Measurements from ENCODE around the gene ROBO1. TPM values are rescaled to one million over a fixed set of nuclear protein-coding genes. Genes with fewer than 3 reads are reported as not detected.
A peak's percentile ranks its signal among the peaks of the same experiment; 100 is the strongest.

ROBO1 gene
- total and polyA plus RNA-seq, 2 of the 13 experiments (the other 11 are each of a cell fraction or from before 2014, with no cell fraction given) = 52.2 to 71.0 TPM

DNA sequence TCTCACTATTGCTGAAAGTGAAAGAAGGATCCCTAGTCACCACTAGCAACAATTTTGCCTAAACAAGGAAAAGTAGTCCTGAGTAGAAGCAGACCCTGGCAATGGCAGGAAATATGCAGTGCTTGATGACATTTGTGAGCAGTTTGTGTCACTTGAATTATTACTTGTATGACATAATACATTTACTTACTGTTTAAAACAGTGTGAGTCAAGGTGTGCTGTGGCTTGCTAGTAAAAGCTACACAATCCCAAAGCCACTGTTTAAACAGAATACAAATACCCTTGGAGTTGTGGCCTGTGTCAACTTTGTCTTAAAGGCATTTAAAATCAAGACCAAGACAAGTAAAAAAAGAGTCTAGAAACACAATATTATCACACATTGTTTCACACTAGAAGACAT is 775.4 kb downstream of the ROBO1 start (continued):
- TF ChIP-seq SAP130 (CRISPR knock-in tag; IDR thresholded peaks at IDR 0.05; ENCODE audit: low read depth) = peak; percentile 48; the same call in 1 of the 2 replicates
- no peak for TF ChIP-seq ZNF296 (CRISPR knock-in tag; conservative IDR thresholded peaks at IDR 0.05)
- no peak for TF ChIP-seq REXO4 (CRISPR knock-in tag; IDR thresholded peaks at IDR 0.05; ENCODE audit: borderline replicate concordance)
- TF ChIP-seq MIER3 (CRISPR knock-in tag; IDR thresholded peaks at IDR 0.05; ENCODE audit: borderline replicate concordance) = 0 out of 2 replicates have a peak, but pooled peaks have one; percentile 1
- TF ChIP-seq ZNF562 (CRISPR knock-in tag; IDR thresholded peaks at IDR 0.05; ENCODE audit: borderline replicate concordance) = no peak
- no peak for TF ChIP-seq ZNF343 (CRISPR knock-in tag; IDR thresholded peaks at IDR 0.05)
- TF ChIP-seq NAIF1 (CRISPR knock-in tag; IDR thresholded peaks at IDR 0.05; ENCODE audit: borderline replicate concordance) = no peak
- no peak for TF ChIP-seq SUZ12 (IDR thresholded peaks at IDR 0.05; ENCODE audit: low read depth, low read length)
- TF ChIP-seq, protein P1, sequence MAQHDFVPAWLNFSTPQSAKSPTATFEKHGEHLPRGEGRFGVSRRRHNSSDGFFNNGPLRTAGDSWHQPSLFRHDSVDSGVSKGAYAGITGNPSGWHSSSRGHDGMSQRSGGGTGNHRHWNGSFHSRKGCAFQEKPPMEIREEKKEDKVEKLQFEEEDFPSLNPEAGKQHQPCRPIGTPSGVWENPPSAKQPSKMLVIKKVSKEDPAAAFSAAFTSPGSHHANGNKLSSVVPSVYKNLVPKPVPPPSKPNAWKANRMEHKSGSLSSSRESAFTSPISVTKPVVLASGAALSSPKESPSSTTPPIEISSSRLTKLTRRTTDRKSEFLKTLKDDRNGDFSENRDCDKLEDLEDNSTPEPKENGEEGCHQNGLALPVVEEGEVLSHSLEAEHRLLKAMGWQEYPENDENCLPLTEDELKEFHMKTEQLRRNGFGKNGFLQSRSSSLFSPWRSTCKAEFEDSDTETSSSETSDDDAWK (CRISPR knock-in tag; IDR thresholded peaks at IDR 0.05) = no peak
- TF ChIP-seq, protein P2, sequence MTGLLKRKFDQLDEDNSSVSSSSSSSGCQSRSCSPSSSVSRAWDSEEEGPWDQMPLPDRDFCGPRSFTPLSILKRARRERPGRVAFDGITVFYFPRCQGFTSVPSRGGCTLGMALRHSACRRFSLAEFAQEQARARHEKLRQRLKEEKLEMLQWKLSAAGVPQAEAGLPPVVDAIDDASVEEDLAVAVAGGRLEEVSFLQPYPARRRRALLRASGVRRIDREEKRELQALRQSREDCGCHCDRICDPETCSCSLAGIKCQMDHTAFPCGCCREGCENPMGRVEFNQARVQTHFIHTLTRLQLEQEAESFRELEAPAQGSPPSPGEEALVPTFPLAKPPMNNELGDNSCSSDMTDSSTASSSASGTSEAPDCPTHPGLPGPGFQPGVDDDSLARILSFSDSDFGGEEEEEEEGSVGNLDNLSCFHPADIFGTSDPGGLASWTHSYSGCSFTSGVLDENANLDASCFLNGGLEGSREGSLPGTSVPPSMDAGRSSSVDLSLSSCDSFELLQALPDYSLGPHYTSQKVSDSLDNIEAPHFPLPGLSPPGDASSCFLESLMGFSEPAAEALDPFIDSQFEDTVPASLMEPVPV (CRISPR knock-in tag; IDR thresholded peaks at IDR 0.05) = no peak
- TF ChIP-seq ZNF747 (CRISPR knock-in tag; IDR thresholded peaks at IDR 0.05; ENCODE audit: borderline replicate concordance) = no peak

DNA sequence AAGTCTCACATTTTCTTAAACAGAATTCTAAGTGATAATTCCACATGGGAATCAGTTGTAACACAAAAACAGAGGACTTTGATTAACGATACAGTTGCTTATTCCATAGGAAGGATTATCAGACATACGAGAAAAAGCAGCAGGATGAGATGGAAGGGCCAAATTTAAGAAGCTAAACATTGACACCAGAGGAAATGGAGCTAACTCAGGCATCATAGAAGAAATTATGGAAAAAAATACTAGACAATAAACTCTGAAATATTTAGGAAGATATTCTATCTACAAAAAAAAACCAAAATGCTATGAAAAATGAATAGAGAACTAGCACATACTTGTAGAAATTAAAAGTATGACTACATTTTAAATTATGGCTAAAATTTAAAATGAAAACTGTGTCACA is 776.1 kb downstream of the ROBO1 start:
- TF ChIP-seq ZNF234 (CRISPR knock-in tag; conservative IDR thresholded peaks at IDR 0.05) (no peak), MAFG (CRISPR knock-in tag; IDR thresholded peaks at IDR 0.05) (no peak), ZNF605 (CRISPR knock-in tag; IDR thresholded peaks at IDR 0.05) (no peak), GTF3A (CRISPR knock-in tag; conservative IDR thresholded peaks at IDR 0.05) (no peak), TOPORS (CRISPR knock-in tag; IDR thresholded peaks at IDR 0.05) (no peak), ZFP1 (CRISPR knock-in tag; IDR thresholded peaks at IDR 0.05) (no peak)
- TF ChIP-seq, protein P3, sequence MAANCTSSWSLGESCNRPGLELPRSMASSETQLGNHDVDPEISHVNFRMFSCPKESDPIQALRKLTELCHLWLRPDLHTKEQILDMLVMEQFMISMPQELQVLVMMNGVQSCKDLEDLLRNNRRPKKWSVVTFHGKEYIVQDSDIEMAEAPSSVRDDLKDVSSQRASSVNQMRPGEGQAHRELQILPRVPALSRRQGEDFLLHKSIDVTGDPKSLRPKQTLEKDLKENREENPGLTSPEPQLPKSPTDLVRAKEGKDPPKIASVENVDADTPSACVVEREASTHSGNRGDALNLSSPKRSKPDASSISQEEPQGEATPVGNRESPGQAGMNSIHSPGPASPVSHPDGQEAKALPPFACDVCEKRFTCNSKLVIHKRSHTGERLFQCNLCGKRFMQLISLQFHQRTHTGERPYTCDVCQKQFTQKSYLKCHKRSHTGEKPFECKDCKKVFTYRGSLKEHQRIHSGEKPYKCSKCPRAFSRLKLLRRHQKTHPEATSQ (CRISPR knock-in tag; IDR thresholded peaks at IDR 0.05; ENCODE audit: borderline replicate concordance) = no peak
- no TSS peak for BruUV-seq (replicated peaks)
- H3K9me3 ChIP-seq (ENCODE audit: low read length) = no peaks in the 10 kb centered on the region
- H3K9ac ChIP-seq (ENCODE audit: insufficient read depth, low read depth, low read length) = peak overlapping the region; percentile 2; the same call in 1 of the 2 replicates
- no peak overlapping the region for H2AFZ ChIP-seq (ENCODE audit: low read length)
- H3K4me2 ChIP-seq (ENCODE audit: low read depth, low read length) = no peak overlapping the region; the same call in 1 of the 2 replicates
- peaks cover 85% of the 10 kb centered on the region for H3K4me1 ChIP-seq (ENCODE audit: insufficient read depth, low read length)
- ChIA-PET POLR2A (interaction anchor here (1.1 to 2.2 kb wide), 3 partner anchors 26 to 73 kb away, joined by 3 to 8 read pairs (median 6); no protein-coding TSS in a partner anchor), CTCF (ENCODE audit: low intra/inter-chr PET ratio, low total read pairs) (no interaction called here)
- H3K79me2 ChIP-seq (ENCODE audit: insufficient read depth, low read length) = peaks cover 98% of the 10 kb centered on the region
- ATAC-seq = no peak
- H3K27ac ChIP-seq (ENCODE audit: extremely low read length, insufficient read depth, low read length) = peak overlapping the region; percentile 82
- no peak overlapping the region for H3K4me3 ChIP-seq (replicated peaks in 1 of 3; ENCODE audit: insufficient read depth in 1 of 3, low read depth in 2 of 3, low read length in 3 of 3)
- intact Hi-C loops (cut with micrococcal nuclease; ENCODE audit: unreplicated experiment) = loop anchor here (5.0 to 10.0 kb wide), 2 partner anchors 159 to 257 kb away; no protein-coding TSS in a partner anchor
- no peak for FAIRE-seq
- WGBS (ENCODE audit: low lambda C conversion rate) = 91% methylated on average over 2 of the region's 2 CpGs
- no peak for DNase-seq (ENCODE audit: low spot score)
- H3K36me3 ChIP-seq (replicated peaks in 1 of 2; ENCODE audit: control insufficient read depth in 1 of 2, insufficient read depth in 2 of 2, low read length in 2 of 2) = no peaks in the 10 kb centered on the region
- H3K27me3 ChIP-seq (ENCODE audit: control insufficient read depth in 1 of 2, insufficient read depth in 2 of 2, low read length in 2 of 2) = no peaks in the 10 kb centered on the region
- H4K20me1 ChIP-seq (ENCODE audit: insufficient read depth, low read length) = no peaks in the 10 kb centered on the region
- in situ Hi-C loops (cut with HindIII; ENCODE audit: extremely low pct_ligation_motif_present, low pct_unique_long_range_greater_than_20kb) = no loop called here
